Body of pancreas (tissue), 4 donors: ENCODE results near the gene GAB2.

Source experiments
- POLR2A ChIP-seq, 3 donors: fragments of 450-650 bp; IDR thresholded peaks; one replicate each; pipeline ENCODE4 v1.6.1; 2016; ENCODE audit warnings: antibody characterized with exemption in 3 of 3, mild to moderate bottlenecking in 2 of 3
- TF ChIP-seq, protein P1 (sequence below), 7 experiments: fragments of 450-650 bp in 4 of 7; fragments of 200-600 bp in 3 of 7; sonication (generic) in 3 of 7; IDR thresholded peaks; one replicate each; pipeline ENCODE4 v1.5.1; 2016 to 2019; ENCODE audit warnings: antibody characterized with exemption in 7 of 7

DNA sequence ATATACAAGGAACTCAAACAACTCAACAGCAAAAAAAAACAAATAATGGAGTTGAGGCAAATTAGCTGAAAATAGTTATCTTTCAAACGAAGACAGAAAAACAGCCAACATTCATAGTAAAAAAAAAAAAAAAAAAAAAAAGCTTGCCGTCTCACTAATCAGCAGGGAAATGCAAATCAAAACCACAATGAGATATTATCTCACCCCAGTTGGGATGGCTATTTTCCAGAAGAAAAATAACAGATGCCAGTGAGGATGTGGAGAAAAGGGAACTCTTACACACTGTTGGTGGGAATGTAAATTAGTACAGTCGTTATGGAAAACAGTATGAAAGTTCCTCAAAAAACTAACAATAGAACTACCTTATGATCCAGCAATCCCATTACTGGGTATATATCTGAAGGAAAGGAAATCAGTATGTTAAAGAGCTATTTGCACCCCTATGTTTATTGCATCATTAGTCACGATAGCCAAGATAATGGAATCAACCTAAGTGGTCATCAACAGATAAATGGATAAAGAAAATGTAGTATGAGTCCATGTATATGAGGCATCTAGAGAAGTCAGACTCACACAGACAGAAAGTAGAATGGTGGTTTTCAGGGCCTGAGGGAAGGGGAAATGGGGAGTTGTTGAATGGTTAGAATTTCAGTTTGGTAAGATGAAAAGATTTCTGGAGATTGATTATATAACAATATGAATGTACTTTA is 172.9 kb downstream of the GAB2 start:
- TF ChIP-seq POLR2A (IDR thresholded peaks at IDR 0.05) = no peak
- TF ChIP-seq, protein P1, sequence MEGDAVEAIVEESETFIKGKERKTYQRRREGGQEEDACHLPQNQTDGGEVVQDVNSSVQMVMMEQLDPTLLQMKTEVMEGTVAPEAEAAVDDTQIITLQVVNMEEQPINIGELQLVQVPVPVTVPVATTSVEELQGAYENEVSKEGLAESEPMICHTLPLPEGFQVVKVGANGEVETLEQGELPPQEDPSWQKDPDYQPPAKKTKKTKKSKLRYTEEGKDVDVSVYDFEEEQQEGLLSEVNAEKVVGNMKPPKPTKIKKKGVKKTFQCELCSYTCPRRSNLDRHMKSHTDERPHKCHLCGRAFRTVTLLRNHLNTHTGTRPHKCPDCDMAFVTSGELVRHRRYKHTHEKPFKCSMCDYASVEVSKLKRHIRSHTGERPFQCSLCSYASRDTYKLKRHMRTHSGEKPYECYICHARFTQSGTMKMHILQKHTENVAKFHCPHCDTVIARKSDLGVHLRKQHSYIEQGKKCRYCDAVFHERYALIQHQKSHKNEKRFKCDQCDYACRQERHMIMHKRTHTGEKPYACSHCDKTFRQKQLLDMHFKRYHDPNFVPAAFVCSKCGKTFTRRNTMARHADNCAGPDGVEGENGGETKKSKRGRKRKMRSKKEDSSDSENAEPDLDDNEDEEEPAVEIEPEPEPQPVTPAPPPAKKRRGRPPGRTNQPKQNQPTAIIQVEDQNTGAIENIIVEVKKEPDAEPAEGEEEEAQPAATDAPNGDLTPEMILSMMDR (IDR thresholded peaks at IDR 0.05) = no peak
